ENCODE data around the gene PTPRE.

PTPRE gene

GRCh38 chr10:128078136-128078969, 171.4 kb downstream of the PTPRE start:
- Histone ChIP-seq H3K9me3 (ENCODE audit: insufficient read depth, low read depth, low read length) (no peaks in the 10 kb centered on the region), H3K4me3 (ENCODE audit: low read length) (no peak overlapping the region), H3K36me3 (ENCODE audit: insufficient read depth, low read length) (no peaks in the 10 kb centered on the region), H3K4me1 (ENCODE audit: insufficient read depth, low read length) (no peaks in the 10 kb centered on the region), H3K27me3 (ENCODE audit: insufficient read depth, low read length) (no peaks in the 10 kb centered on the region), H3K9ac (ENCODE audit: low read depth, low read length) (no peak overlapping the region), H3K27ac (ENCODE audit: low read depth, low read length) (no peak overlapping the region)
- WGBS: 71% methylated on average over 17 of the region's 17 CpGs

- H3K9ac ChIP-seq (ENCODE audit: low read depth, low read length): no peak overlapping the region
- no peak overlapping the region for H3K4me3 ChIP-seq (ENCODE audit: low read length)
- no peak overlapping the region for H3K27ac ChIP-seq (ENCODE audit: low read depth, low read length)
- H3K36me3 ChIP-seq (ENCODE audit: insufficient read depth, low read length): no peaks in the 10 kb centered on the region
- peaks cover 12% of the 10 kb centered on the region for H3K4me1 ChIP-seq (ENCODE audit: insufficient read depth, low read length)
- no peaks in the 10 kb centered on the region for H3K27me3 ChIP-seq (ENCODE audit: insufficient read depth, low read length)
- no peaks in the 10 kb centered on the region for H3K9me3 ChIP-seq (ENCODE audit: insufficient read depth, low read depth, low read length)
- WGBS: 85% methylated on average over 13 of the region's 13 CpGs
These were observed 173.3 kb downstream of the PTPRE start for GRCh38 chr10:128080231-128080630.

GRCh38 chr10:128080641-128081040, 173.7 kb downstream of the PTPRE start:
- Histone ChIP-seq H3K4me1 (ENCODE audit: insufficient read depth, low read length) (peaks cover 16% of the 10 kb centered on the region), H3K4me3 (ENCODE audit: low read length) (no peak overlapping the region), H3K9ac (ENCODE audit: low read depth, low read length) (no peak overlapping the region), H3K36me3 (ENCODE audit: insufficient read depth, low read length) (no peaks in the 10 kb centered on the region), H3K27me3 (ENCODE audit: insufficient read depth, low read length) (no peaks in the 10 kb centered on the region), H3K27ac (ENCODE audit: low read depth, low read length) (no peak overlapping the region), H3K9me3 (ENCODE audit: insufficient read depth, low read depth, low read length) (no peaks in the 10 kb centered on the region)
- WGBS: 94% methylated on average over 8 of the region's 8 CpGs

GRCh38 chr10:128081222-128081621, 174.3 kb downstream of the PTPRE start:
- 95% methylated on average over 4 of the region's 4 CpGs for WGBS
- H3K4me1 ChIP-seq (ENCODE audit: insufficient read depth, low read length): peaks cover 22% of the 10 kb centered on the region
- H3K36me3 ChIP-seq (ENCODE audit: insufficient read depth, low read length): no peaks in the 10 kb centered on the region
- H3K27me3 ChIP-seq (ENCODE audit: insufficient read depth, low read length): no peaks in the 10 kb centered on the region
- no peak overlapping the region for H3K9ac ChIP-seq (ENCODE audit: low read depth, low read length)
- H3K4me3 ChIP-seq (ENCODE audit: low read length): no peak overlapping the region
- no peaks in the 10 kb centered on the region for H3K9me3 ChIP-seq (ENCODE audit: insufficient read depth, low read depth, low read length)
- H3K27ac ChIP-seq (ENCODE audit: low read depth, low read length): no peak overlapping the region

GRCh38 chr10:128081720-128082119, 174.8 kb downstream of the PTPRE start:
- no peak overlapping the region for H3K9ac ChIP-seq (ENCODE audit: low read depth, low read length)

GRCh38 chr10:128083191-128083895, 176.4 kb downstream of the PTPRE start:
- H3K27ac ChIP-seq (ENCODE audit: low read depth, low read length): no peak overlapping the region
- no peak overlapping the region for H3K4me3 ChIP-seq (ENCODE audit: low read length)
- WGBS: 92% methylated on average over 15 of the region's 15 CpGs
- no peaks in the 10 kb centered on the region for H3K9me3 ChIP-seq (ENCODE audit: insufficient read depth, low read depth, low read length)
- no peaks in the 10 kb centered on the region for H3K36me3 ChIP-seq (ENCODE audit: insufficient read depth, low read length)
- H3K4me1 ChIP-seq (ENCODE audit: insufficient read depth, low read length): peaks cover 33% of the 10 kb centered on the region
- H3K9ac ChIP-seq (ENCODE audit: low read depth, low read length): no peak overlapping the region
- H3K27me3 ChIP-seq (ENCODE audit: insufficient read depth, low read length): no peaks in the 10 kb centered on the region

More at GRCh38 chr10:128081720-128082119, 174.8 kb downstream of the PTPRE start:
- Histone ChIP-seq H3K27me3 (ENCODE audit: insufficient read depth, low read length) (no peaks in the 10 kb centered on the region), H3K4me1 (ENCODE audit: insufficient read depth, low read length) (peaks cover 27% of the 10 kb centered on the region), H3K27ac (ENCODE audit: low read depth, low read length) (no peak overlapping the region), H3K9me3 (ENCODE audit: insufficient read depth, low read depth, low read length) (no peaks in the 10 kb centered on the region), H3K36me3 (ENCODE audit: insufficient read depth, low read length) (no peaks in the 10 kb centered on the region), H3K4me3 (ENCODE audit: low read length) (no peak overlapping the region)
- 88% methylated on average over 1 of the region's 3 CpGs for WGBS

- Histone ChIP-seq H3K27ac (ENCODE audit: low read depth, low read length) (no peak overlapping the region), H3K4me1 (ENCODE audit: insufficient read depth, low read length) (peaks cover 33% of the 10 kb centered on the region), H3K9ac (ENCODE audit: low read depth, low read length) (no peak overlapping the region), H3K9me3 (ENCODE audit: insufficient read depth, low read depth, low read length) (no peaks in the 10 kb centered on the region), H3K27me3 (ENCODE audit: insufficient read depth, low read length) (no peaks in the 10 kb centered on the region), H3K4me3 (ENCODE audit: low read length) (no peak overlapping the region), H3K36me3 (ENCODE audit: insufficient read depth, low read length) (no peaks in the 10 kb centered on the region)
- WGBS: 92% methylated on average over 10 of the region's 10 CpGs
These were observed 177.5 kb downstream of the PTPRE start for GRCh38 chr10:128084364-128084763.

- H3K36me3 ChIP-seq (ENCODE audit: insufficient read depth, low read length): no peaks in the 10 kb centered on the region
These were observed 178.1 kb downstream of the PTPRE start for GRCh38 chr10:128084991-128085390.

GRCh38 chr10:128086003-128086863, 179.3 kb downstream of the PTPRE start:
- H3K4me1 ChIP-seq (ENCODE audit: insufficient read depth, low read length): peaks cover 33% of the 10 kb centered on the region
- no peaks in the 10 kb centered on the region for H3K9me3 ChIP-seq (ENCODE audit: insufficient read depth, low read depth, low read length)
- WGBS: 82% methylated on average over 10 of the region's 10 CpGs
- H3K36me3 ChIP-seq (ENCODE audit: insufficient read depth, low read length): no peaks in the 10 kb centered on the region
- H3K27ac ChIP-seq (ENCODE audit: low read depth, low read length): no peak overlapping the region
- H3K9ac ChIP-seq (ENCODE audit: low read depth, low read length): no peak overlapping the region
- H3K4me3 ChIP-seq (ENCODE audit: low read length): no peak overlapping the region
- no peaks in the 10 kb centered on the region for H3K27me3 ChIP-seq (ENCODE audit: insufficient read depth, low read length)

More at GRCh38 chr10:128084991-128085390, 178.1 kb downstream of the PTPRE start:
- H3K27me3 ChIP-seq (ENCODE audit: insufficient read depth, low read length): no peaks in the 10 kb centered on the region
- WGBS: 86% methylated on average over 8 of the region's 8 CpGs
- no peak overlapping the region for H3K9ac ChIP-seq (ENCODE audit: low read depth, low read length)
- H3K4me1 ChIP-seq (ENCODE audit: insufficient read depth, low read length): peaks cover 33% of the 10 kb centered on the region
- no peak overlapping the region for H3K4me3 ChIP-seq (ENCODE audit: low read length)
- H3K9me3 ChIP-seq (ENCODE audit: insufficient read depth, low read depth, low read length): no peaks in the 10 kb centered on the region
- H3K27ac ChIP-seq (ENCODE audit: low read depth, low read length): no peak overlapping the region

GRCh38 chr10:128087146-128087883, 180.4 kb downstream of the PTPRE start:
- no peaks in the 10 kb centered on the region for H3K36me3 ChIP-seq (ENCODE audit: insufficient read depth, low read length)
- H3K4me1 ChIP-seq (ENCODE audit: insufficient read depth, low read length): peaks cover 33% of the 10 kb centered on the region
- 90% methylated on average over 5 of the region's 7 CpGs for WGBS

More at GRCh38 chr10:128087146-128087883, 180.4 kb downstream of the PTPRE start:
- no peak overlapping the region for H3K9ac ChIP-seq (ENCODE audit: low read depth, low read length)
- no peaks in the 10 kb centered on the region for H3K27me3 ChIP-seq (ENCODE audit: insufficient read depth, low read length)
- no peak overlapping the region for H3K4me3 ChIP-seq (ENCODE audit: low read length)
- no peaks in the 10 kb centered on the region for H3K9me3 ChIP-seq (ENCODE audit: insufficient read depth, low read depth, low read length)
- H3K27ac ChIP-seq (ENCODE audit: low read depth, low read length): no peak overlapping the region
